A673 (cell line): ENCODE measurements around the gene SERTAD2.

Source experiments
- CTCF ChIP-seq: fragments of 300-800, 200-600 bp; sonication (generic); conservative IDR thresholded peaks from 2 replicates; pipeline ENCODE4 v1.5.1; 2017; ENCODE audit warnings: low read depth, mild to moderate bottlenecking, antibody characterized with exemption, low read length, moderate library complexity, mixed read lengths
- EZH2 ChIP-seq: fragments of 200-600 bp; sonication (generic); IDR thresholded peaks from 2 replicates; pipeline ENCODE4 v1.6.1; 2017; ENCODE audit warnings: borderline replicate concordance, low read depth, mild to moderate bottlenecking, mixed read lengths, antibody characterized with exemption, low read length; ENCODE audit not compliant: poor library complexity, severe bottlenecking

- no peak for TF ChIP-seq CTCF
- no peak for TF ChIP-seq EZH2
Measured at GRCh38 chr2:64638502-64639120, 15.1 kb downstream of the SERTAD2 start.
